ENCODE measurements around the gene HS3ST4. TPM values are rescaled to one million over a fixed set of nuclear protein-coding genes. Genes with fewer than 3 reads are reported as not detected.
"Not testable (repeated sequence)": the region's sequence is repeated elsewhere in the genome, so short reads cannot be mapped to it uniquely, and the experiment has no call there.

HS3ST4 gene
- total RNA-seq, 2 donors from 2014 or later, result not detected

GRCh38 chr16:25726430-25727098 lies 34.8 kb downstream of the HS3ST4 start:
- ATAC-seq, result no peak
- no peak for DNase-seq
- intact Hi-C loops (cut with DNase I, micrococcal nuclease), result no loop called here

- no peak for ATAC-seq
- intact Hi-C loops (cut with DNase I, micrococcal nuclease), result no loop called here
- DNase-seq, result no peak
These were observed 37.6 kb downstream of the HS3ST4 start for GRCh38 chr16:25729188-25729915.

- DNase-seq (no peak), ATAC-seq (no peak)
- intact Hi-C loops (cut with DNase I, micrococcal nuclease), result no loop called here
These were observed 38.6 kb downstream of the HS3ST4 start for GRCh38 chr16:25730396-25730795.

- ATAC-seq, result no peak
- intact Hi-C loops (cut with DNase I, micrococcal nuclease), result no loop called here
- no peak for DNase-seq
These were observed 42.9 kb downstream of the HS3ST4 start for GRCh38 chr16:25734430-25735385.

- ATAC-seq (no peak), DNase-seq (no peak)
- intact Hi-C loops (cut with DNase I, micrococcal nuclease), result no loop called here
These were observed 43.9 kb downstream of the HS3ST4 start for GRCh38 chr16:25735645-25736044.

GRCh38 chr16:25747160-25747758 lies 55.5 kb downstream of the HS3ST4 start:
- ATAC-seq (no peak), DNase-seq (no peak)
- intact Hi-C loops (cut with DNase I, micrococcal nuclease), result no loop called here

- intact Hi-C loops (cut with DNase I, micrococcal nuclease), result no loop called here
- DNase-seq (no peak), ATAC-seq (no peak)
These were observed 56.4 kb downstream of the HS3ST4 start for GRCh38 chr16:25748092-25748654.

- intact Hi-C loops (cut with DNase I, micrococcal nuclease), result no loop called here
- no peak for DNase-seq
- ATAC-seq, result no peak
These were observed 58.9 kb downstream of the HS3ST4 start for GRCh38 chr16:25750488-25751216.

- ATAC-seq, result no peak
- DNase-seq, result no peak
- intact Hi-C loops (cut with DNase I, micrococcal nuclease), result no loop called here
These were observed 59.6 kb downstream of the HS3ST4 start for GRCh38 chr16:25751230-25751835.

GRCh38 chr16:25764466-25764865 lies 72.7 kb downstream of the HS3ST4 start:
- intact Hi-C loops (cut with DNase I, micrococcal nuclease), result no loop called here
- ATAC-seq, result no peak
- no peak for DNase-seq

GRCh38 chr16:25771216-25771615 lies 79.5 kb downstream of the HS3ST4 start:
- intact Hi-C loops (cut with DNase I, micrococcal nuclease), result no loop called here
- DNase-seq (no peak), ATAC-seq (no peak)

GRCh38 chr16:25771812-25772568 lies 80.2 kb downstream of the HS3ST4 start:
- ATAC-seq (no peak), DNase-seq (no peak)
- intact Hi-C loops (cut with DNase I, micrococcal nuclease), result no loop called here

GRCh38 chr16:25776214-25776613 lies 84.5 kb downstream of the HS3ST4 start:
- ATAC-seq; intact Hi-C loops (cut with DNase I, micrococcal nuclease); DNase-seq: not testable (repeated sequence)

GRCh38 chr16:25783226-25783625 lies 91.5 kb downstream of the HS3ST4 start:
- intact Hi-C loops (cut with DNase I, micrococcal nuclease), result no loop called here
- ATAC-seq (no peak), DNase-seq (no peak)

- no peak for ATAC-seq
- intact Hi-C loops (cut with DNase I, micrococcal nuclease), result no loop called here
These were observed 93.6 kb downstream of the HS3ST4 start for GRCh38 chr16:25785361-25785760.

GRCh38 chr16:25786748-25787147 lies 95.0 kb downstream of the HS3ST4 start:
- ATAC-seq (no peak), DNase-seq (no peak)
- intact Hi-C loops (cut with DNase I, micrococcal nuclease), result no loop called here

More at GRCh38 chr16:25785361-25785760, 93.6 kb downstream of the HS3ST4 start:
- DNase-seq, result no peak

GRCh38 chr16:25788637-25789036 lies 96.9 kb downstream of the HS3ST4 start:
- ATAC-seq, result no peak
- no peak for DNase-seq
- intact Hi-C loops (cut with DNase I, micrococcal nuclease), result no loop called here
